ENCODE measurements around the gene KLF1. TPM values are rescaled to one million over a fixed set of nuclear protein-coding genes. Genes with fewer than 3 reads are reported as not detected.

KLF1 gene
- total RNA-seq, 1 donor = not detected

DNA sequence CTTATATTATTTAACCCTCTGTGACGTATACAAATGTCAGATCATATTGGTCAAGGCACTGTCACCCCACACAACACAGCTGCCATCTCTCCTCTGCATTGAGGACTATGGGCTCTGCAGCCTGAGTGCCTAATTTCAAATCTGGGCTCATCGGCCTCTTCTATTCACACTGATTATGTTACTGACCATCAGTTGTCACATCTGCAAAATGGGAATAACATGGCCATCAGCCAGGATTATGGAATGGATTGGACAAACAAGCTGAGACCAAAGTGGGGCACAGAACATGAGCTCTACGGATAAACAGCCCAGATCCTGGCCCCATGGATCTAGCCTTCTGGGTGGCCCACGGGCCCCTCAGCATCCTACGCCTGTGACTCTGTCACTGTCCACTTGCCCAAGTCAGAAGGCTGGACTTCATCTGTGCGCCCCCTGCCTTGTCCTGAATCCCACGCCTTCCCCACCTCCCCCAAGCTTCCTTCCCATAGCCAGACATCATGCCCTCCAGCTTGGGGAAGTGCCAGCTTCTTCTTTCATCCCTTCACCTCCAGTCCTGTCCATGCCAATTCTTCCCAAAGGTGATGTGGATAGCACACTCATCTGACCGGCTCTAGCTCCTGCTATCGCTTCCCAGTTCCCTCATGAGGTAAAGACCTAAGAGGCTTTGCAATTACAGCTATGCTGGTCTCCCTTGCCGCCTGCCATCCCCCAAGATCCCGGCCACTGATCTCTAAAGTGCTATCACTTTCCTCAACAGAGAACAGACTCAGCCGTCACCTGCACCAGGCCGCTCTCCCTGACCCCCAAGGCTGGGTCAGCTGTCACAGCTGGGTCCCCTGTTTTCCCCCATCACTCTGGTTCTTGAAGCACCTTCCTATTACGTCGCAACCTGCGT, 45.6 kb upstream of the KLF1 start:
- Histone ChIP-seq H3K4me1 (ENCODE audit: insufficient read depth, low read length) (peaks cover 12% of the 10 kb centered on the region), H2AFZ (ENCODE audit: low read length) (peak overlapping the region; percentile 95), H3K27me3 (ENCODE audit: insufficient read depth, low read length) (no peaks in the 10 kb centered on the region), H3K9me3 (ENCODE audit: low read depth, low read length) (no peaks in the 10 kb centered on the region), H3K79me2 (ENCODE audit: insufficient read depth, low read length) (peaks cover 40% of the 10 kb centered on the region), H3K36me3 (ENCODE audit: insufficient read depth, low read length) (peaks cover 23% of the 10 kb centered on the region), H3K27ac (ENCODE audit: low read depth, low read length) (peak overlapping the region; percentile 83), H4K20me1 (ENCODE audit: insufficient read depth, low read length) (peaks cover 14% of the 10 kb centered on the region), H3K4me2 (ENCODE audit: insufficient read depth, low read length) (peak overlapping the region; percentile 99), H3K4me3 (ENCODE audit: insufficient read depth, low read length) (peak overlapping the region; percentile 98)
- TF ChIP-seq, protein P1, sequence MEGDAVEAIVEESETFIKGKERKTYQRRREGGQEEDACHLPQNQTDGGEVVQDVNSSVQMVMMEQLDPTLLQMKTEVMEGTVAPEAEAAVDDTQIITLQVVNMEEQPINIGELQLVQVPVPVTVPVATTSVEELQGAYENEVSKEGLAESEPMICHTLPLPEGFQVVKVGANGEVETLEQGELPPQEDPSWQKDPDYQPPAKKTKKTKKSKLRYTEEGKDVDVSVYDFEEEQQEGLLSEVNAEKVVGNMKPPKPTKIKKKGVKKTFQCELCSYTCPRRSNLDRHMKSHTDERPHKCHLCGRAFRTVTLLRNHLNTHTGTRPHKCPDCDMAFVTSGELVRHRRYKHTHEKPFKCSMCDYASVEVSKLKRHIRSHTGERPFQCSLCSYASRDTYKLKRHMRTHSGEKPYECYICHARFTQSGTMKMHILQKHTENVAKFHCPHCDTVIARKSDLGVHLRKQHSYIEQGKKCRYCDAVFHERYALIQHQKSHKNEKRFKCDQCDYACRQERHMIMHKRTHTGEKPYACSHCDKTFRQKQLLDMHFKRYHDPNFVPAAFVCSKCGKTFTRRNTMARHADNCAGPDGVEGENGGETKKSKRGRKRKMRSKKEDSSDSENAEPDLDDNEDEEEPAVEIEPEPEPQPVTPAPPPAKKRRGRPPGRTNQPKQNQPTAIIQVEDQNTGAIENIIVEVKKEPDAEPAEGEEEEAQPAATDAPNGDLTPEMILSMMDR (IDR thresholded peaks at IDR 0.05; ENCODE audit: extremely low read depth, low read depth, low read length) = no peak
- DNase-seq (ENCODE audit: insufficient read length, low spot score, missing footprints) = peak; percentile 80

DNA sequence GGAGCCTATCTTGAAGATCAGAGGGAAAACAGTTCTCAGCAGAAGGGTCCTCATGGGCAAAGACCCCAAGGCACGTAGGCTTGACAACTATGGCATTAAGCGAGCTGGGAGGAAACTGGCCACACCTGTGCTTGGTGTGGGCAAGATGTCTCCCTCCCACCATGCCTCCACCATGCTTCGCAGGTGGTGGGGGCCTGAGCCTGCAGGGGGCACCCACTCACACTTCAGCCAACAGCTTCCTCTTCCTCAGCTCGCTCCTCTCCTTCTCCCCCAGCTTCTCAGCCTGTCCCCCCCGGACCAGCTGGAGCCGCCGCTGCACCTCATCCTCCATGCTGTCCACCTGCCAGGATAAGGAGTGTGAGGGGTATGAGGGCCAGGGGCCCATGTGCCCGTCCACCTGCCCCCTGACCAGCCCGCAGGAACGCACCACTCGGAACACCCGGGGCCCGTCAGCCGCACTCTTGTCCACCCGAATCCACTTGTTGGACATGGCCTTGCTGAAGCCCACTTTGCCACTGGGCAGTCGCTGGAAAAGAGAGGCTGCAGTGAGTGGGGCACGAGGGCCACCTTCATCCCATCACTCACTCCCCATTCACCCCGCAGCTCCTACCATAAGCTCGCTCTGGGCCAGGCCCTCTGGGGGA, 43.1 kb upstream of the KLF1 start:
- TF ChIP-seq, protein P1 (IDR thresholded peaks at IDR 0.05; ENCODE audit: extremely low read depth, low read depth, low read length) = no peak
- Histone ChIP-seq H3K9me3 (ENCODE audit: low read depth, low read length) (no peaks in the 10 kb centered on the region), H3K4me1 (ENCODE audit: insufficient read depth, low read length) (peaks cover 8% of the 10 kb centered on the region), H3K27me3 (ENCODE audit: insufficient read depth, low read length) (no peaks in the 10 kb centered on the region), H4K20me1 (ENCODE audit: insufficient read depth, low read length) (peaks cover 14% of the 10 kb centered on the region), H2AFZ (ENCODE audit: low read length) (no peak overlapping the region), H3K4me3 (ENCODE audit: insufficient read depth, low read length) (no peak overlapping the region), H3K79me2 (ENCODE audit: insufficient read depth, low read length) (peaks cover 40% of the 10 kb centered on the region), H3K4me2 (ENCODE audit: insufficient read depth, low read length) (no peak overlapping the region), H3K36me3 (ENCODE audit: insufficient read depth, low read length) (peaks cover 34% of the 10 kb centered on the region), H3K27ac (ENCODE audit: low read depth, low read length) (no peak overlapping the region)
- DNase-seq (ENCODE audit: insufficient read length, low spot score, missing footprints) = no peak

DNA sequence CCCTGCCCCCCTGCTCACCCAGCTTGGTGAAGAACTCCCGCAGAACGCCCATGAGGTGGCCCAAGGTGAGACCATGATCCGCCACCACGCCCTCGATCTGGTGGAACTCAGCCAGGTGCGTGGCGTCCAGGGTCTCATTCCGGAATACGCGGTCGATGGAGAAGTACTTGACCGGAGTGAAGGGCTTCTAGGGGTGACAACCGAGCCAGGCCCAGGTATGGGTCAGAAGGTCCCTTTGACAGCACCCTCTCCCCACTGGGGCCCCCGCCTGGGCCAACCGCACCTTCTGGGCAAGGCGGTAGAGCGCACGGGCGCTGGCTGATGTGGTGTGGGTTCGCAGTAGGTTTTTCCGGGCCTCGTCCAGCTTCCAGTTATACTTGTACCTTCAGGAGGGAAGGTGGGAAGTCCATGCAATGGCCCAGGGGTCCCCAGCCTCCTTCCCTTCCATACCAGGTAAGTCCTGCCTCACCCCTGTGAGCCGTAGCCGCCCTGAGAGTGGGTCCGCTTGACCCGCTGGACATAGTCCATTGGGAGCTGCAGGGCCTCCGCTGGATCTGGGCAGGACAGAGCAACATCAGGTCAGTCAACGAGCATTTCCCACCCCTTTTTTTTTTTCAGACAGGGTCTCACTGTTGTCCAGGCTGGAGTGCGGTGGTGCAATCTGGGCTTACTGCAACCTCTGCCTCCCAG, 37.8 kb upstream of the KLF1 start:
- TF ChIP-seq, protein P1 (IDR thresholded peaks at IDR 0.05; ENCODE audit: extremely low read depth, low read depth, low read length) = no peak
- Histone ChIP-seq H3K4me3 (ENCODE audit: insufficient read depth, low read length) (no peak overlapping the region), H3K79me2 (ENCODE audit: insufficient read depth, low read length) (peaks cover under 1% of the 10 kb centered on the region), H4K20me1 (ENCODE audit: insufficient read depth, low read length) (no peaks in the 10 kb centered on the region), H3K27me3 (ENCODE audit: insufficient read depth, low read length) (no peaks in the 10 kb centered on the region), H3K27ac (ENCODE audit: low read depth, low read length) (no peak overlapping the region), H3K4me1 (ENCODE audit: insufficient read depth, low read length) (no peaks in the 10 kb centered on the region), H3K36me3 (ENCODE audit: insufficient read depth, low read length) (peaks cover 58% of the 10 kb centered on the region), H3K9me3 (ENCODE audit: low read depth, low read length) (no peaks in the 10 kb centered on the region), H3K4me2 (ENCODE audit: insufficient read depth, low read length) (no peak overlapping the region), H2AFZ (ENCODE audit: low read length) (no peak overlapping the region)
- peak; percentile 62 for DNase-seq (ENCODE audit: insufficient read length, low spot score, missing footprints)
